ENCODE data around the gene SLC12A9. TPM values are rescaled to one million over a fixed set of nuclear protein-coding genes. Genes with fewer than 3 reads are reported as not detected.

SLC12A9 gene
- total RNA-seq, 2 donors from 2014 or later, result 5.0 to 9.0 TPM

GRCh38 chr7:100818366-100818765, 34.1 kb upstream of the SLC12A9 start:
- no peak for TF ChIP-seq CTCF (IDR thresholded peaks at IDR 0.05)
- no peaks in the 10 kb centered on the region for H3K27me3 ChIP-seq
- no peak for DNase-seq (ENCODE audit: low spot score)
- no peaks in the 10 kb centered on the region for H3K4me1 ChIP-seq
- no peak overlapping the region for H3K27ac ChIP-seq
- H3K36me3 ChIP-seq, result peaks cover 77% of the 10 kb centered on the region
- H3K9me3 ChIP-seq, result no peaks in the 10 kb centered on the region
- no peak overlapping the region for H3K4me3 ChIP-seq

- no peak for TF ChIP-seq CTCF (IDR thresholded peaks at IDR 0.05)
- H3K36me3 ChIP-seq, result peaks cover 77% of the 10 kb centered on the region
Observed at GRCh38 chr7:100818825-100819224, 33.7 kb upstream of the SLC12A9 start.

GRCh38 chr7:100819586-100819985, 32.9 kb upstream of the SLC12A9 start:
- Histone ChIP-seq H3K4me1 (peaks cover 0 to 5% of the 10 kb centered on the region in 2 donors), H3K9me3 (no peaks in the 10 kb centered on the region), H3K27ac (no peak overlapping the region), H3K4me3 (no peak overlapping the region), H3K36me3 (peaks cover 74% of the 10 kb centered on the region), H3K27me3 (no peaks in the 10 kb centered on the region)
- DNase-seq (ENCODE audit: low spot score), result no peak
- TF ChIP-seq CTCF (IDR thresholded peaks at IDR 0.05), result no peak

More at GRCh38 chr7:100818825-100819224, 33.7 kb upstream of the SLC12A9 start:
- Histone ChIP-seq H3K27me3 (no peaks in the 10 kb centered on the region), H3K27ac (no peak overlapping the region), H3K9me3 (no peaks in the 10 kb centered on the region), H3K4me1 (no peaks in the 10 kb centered on the region), H3K4me3 (no peak overlapping the region)
- no peak for DNase-seq (ENCODE audit: low spot score)

GRCh38 chr7:100822236-100823139, 30.0 kb upstream of the SLC12A9 start:
- no peak for TF ChIP-seq CTCF (IDR thresholded peaks at IDR 0.05)
- peaks cover 52% of the 10 kb centered on the region for H3K36me3 ChIP-seq
- no peaks in the 10 kb centered on the region for H3K9me3 ChIP-seq
- no peak overlapping the region for H3K27ac ChIP-seq
- peaks cover 0 to 26% of the 10 kb centered on the region in 2 donors for H3K4me1 ChIP-seq
- no peaks in the 10 kb centered on the region for H3K27me3 ChIP-seq
- no peak overlapping the region for H3K4me3 ChIP-seq
- no peak for DNase-seq (ENCODE audit: low spot score)

- no peaks in the 10 kb centered on the region for H3K9me3 ChIP-seq
- no peak for TF ChIP-seq CTCF (IDR thresholded peaks at IDR 0.05)
- H3K27me3 ChIP-seq, result no peaks in the 10 kb centered on the region
- no peak overlapping the region for H3K4me3 ChIP-seq
- peaks cover 51% of the 10 kb centered on the region for H3K36me3 ChIP-seq
- peaks cover 0 to 32% of the 10 kb centered on the region in 2 donors for H3K4me1 ChIP-seq
- no peak overlapping the region for H3K27ac ChIP-seq
- no peak for DNase-seq (ENCODE audit: low spot score)
Observed at GRCh38 chr7:100823140-100823525, 29.4 kb upstream of the SLC12A9 start.

Measured in right atrium auricular region (tissue), 2 donors.